Measurements from ENCODE around the gene CBX2. TPM values are rescaled to one million over a fixed set of nuclear protein-coding genes. Genes with fewer than 3 reads are reported as not detected.

The CBX2 gene
- total and polyA plus RNA-seq, 8 donors, result 2.6 to 33.8 (median 24.7) TPM

DNA sequence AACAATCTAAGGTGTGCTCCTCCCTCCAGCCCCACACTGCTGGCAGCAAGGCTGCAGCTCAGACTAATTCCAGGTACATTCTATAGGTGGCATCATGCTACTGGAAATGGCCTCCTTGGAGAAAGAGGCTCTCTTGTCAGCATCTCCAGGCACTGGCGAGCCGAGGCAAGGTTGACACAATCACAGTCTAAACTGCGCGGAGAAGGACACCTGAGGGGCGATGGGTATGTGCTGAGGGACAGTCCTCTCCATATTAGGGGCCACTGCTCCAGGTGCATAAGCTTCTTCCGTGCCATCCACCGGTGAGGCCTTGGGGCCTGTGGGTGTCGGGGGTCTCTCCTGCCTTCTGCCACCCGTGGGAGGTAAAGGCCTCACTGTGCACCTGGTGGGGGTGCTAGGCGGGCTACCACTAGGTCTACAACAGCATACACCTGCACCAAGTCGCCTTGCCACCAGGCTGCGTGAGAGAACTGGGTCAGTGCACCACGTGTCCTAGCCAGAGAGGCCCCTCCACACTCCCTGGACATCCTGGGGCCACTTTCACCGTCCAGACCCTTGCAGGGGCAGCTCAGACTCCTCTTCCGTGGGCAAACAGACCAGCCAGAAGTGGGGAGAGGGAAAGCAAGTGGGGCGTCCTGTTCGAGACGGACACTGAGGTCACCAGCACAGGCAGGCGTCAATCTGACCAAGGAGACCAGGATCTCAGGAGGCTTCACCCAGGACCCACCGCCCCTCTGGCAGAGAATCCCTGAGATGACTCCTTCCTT is 31.0 kb downstream of the CBX2 start:
- DNase-seq (no peak), ATAC-seq (peak; percentile 79)
- Histone ChIP-seq H3K9me3 (no peaks in the 10 kb centered on the region), H3K27me3 (peaks cover 85 to 100% of the 10 kb centered on the region in 2 donors), H3K4me1 (peaks cover 24 to 54% of the 10 kb centered on the region in 2 donors), H3K4me3 (no peak overlapping the region), H3K27ac (no peak overlapping the region), H3K36me3 (no peaks in the 10 kb centered on the region)
- intact Hi-C loops (cut with DNase I), result loop anchor here in 1 of 2 donors (5.0 kb wide), 1 partner anchor 33 kb away; no protein-coding TSS in a partner anchor
- TF ChIP-seq, protein P1, sequence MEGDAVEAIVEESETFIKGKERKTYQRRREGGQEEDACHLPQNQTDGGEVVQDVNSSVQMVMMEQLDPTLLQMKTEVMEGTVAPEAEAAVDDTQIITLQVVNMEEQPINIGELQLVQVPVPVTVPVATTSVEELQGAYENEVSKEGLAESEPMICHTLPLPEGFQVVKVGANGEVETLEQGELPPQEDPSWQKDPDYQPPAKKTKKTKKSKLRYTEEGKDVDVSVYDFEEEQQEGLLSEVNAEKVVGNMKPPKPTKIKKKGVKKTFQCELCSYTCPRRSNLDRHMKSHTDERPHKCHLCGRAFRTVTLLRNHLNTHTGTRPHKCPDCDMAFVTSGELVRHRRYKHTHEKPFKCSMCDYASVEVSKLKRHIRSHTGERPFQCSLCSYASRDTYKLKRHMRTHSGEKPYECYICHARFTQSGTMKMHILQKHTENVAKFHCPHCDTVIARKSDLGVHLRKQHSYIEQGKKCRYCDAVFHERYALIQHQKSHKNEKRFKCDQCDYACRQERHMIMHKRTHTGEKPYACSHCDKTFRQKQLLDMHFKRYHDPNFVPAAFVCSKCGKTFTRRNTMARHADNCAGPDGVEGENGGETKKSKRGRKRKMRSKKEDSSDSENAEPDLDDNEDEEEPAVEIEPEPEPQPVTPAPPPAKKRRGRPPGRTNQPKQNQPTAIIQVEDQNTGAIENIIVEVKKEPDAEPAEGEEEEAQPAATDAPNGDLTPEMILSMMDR (IDR thresholded peaks at IDR 0.05), result peak; percentile 14 to 20

DNA sequence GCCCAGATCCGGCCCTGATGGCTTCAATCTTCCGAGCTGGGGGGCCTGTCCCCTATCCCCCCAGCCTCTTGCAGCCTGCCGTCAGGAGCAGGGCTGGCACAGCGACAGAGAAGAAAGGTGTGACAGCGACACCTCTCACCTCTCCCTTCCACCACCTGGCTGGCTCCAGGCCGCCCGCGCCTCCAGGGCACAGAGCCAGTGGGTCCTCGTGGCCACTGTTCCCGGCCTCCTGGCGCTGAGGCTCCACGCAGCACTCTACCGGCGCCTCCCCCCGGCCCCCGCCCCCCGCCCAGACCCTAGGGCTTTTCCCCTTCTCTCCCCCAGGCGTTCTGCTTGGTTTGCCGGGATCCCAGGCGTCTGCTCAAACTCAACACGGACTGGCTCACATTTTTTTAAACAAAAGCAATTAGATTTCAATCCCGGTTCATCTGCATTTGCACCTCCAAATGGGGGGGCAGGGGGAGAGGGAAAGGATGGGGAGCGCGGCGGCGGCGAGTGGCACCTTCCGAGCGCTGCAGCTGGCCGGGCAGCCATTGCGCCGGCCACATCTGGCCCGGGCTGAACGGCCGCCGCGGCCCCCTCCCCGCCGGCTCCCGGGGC is 31.7 kb downstream of the CBX2 start:
- DNase-seq, result no peak
- intact Hi-C loops (cut with DNase I), result loop anchor here in 1 of 2 donors (5.0 kb wide), 1 partner anchor 33 kb away; no protein-coding TSS in a partner anchor

DNA sequence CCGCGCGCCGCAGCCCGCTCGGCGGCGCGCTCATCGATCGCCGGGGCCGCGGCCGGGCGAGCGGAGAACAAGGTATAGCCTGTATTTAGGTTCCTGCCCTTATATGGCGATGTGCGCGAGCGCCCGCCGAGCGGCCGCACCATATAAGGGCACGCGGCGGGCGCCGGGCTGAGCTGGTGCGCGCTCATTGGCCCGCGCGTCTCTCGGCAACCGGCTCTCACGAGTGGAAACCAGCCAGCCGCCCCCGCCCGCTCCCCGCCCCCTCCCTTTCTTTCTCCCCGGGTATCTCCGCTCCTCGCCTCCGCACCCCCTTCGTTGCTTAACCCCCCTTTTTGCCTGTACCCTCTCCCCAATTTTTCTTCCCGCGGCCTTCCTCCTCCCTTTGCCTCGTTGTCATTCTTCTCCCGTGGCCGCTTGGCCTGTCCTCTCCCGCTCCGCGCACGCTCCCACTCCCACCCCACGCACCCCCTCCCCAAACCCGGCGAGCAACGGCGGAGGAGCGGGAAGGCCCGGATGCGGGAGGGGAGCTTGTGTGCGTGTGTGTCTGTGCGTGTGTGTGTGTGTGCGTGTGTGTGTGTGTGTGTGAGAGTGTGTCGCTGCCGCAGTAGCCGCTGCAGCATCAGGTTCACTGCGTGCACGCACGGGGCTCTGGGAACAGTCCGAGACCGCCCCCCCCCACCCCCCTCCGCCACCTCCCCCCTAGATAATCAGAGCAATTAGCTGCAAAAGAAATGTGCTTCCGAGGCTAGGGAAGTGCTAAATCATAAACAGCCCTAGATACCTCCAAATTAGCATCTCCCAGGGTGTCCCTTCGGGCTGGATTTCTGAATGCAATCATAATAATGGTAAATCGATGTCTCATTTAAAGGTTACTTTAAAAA is 32.4 kb downstream of the CBX2 start:
- ATAC-seq, result peak; percentile 70
- Histone ChIP-seq H3K9me3 (no peaks in the 10 kb centered on the region), H3K27me3 (peaks cover 84 to 100% of the 10 kb centered on the region in 2 donors), H3K27ac (no peak overlapping the region), H3K4me3 (peak overlapping the region in 1 of 2 donors; percentile 21), H3K4me1 (peaks cover 35 to 55% of the 10 kb centered on the region in 2 donors), H3K36me3 (no peaks in the 10 kb centered on the region)
- TF ChIP-seq, protein P1 (IDR thresholded peaks at IDR 0.05), result no peak
- DNase-seq, result peak in 3 of 4 donors; percentile 82 to 93 (median 86)
- intact Hi-C loops (cut with DNase I), result no loop called here

More for the DNA sequence above, 31.7 kb downstream of the CBX2 start:
- no peaks in the 10 kb centered on the region for H3K9me3 ChIP-seq
- peak; percentile 12 for ATAC-seq
- no peak overlapping the region for H3K27ac ChIP-seq
- no peak overlapping the region for H3K4me3 ChIP-seq
- TF ChIP-seq, protein P1 (IDR thresholded peaks at IDR 0.05), result no peak
- H3K4me1 ChIP-seq, result peaks cover 28 to 54% of the 10 kb centered on the region in 2 donors
- H3K27me3 ChIP-seq, result peaks cover 84 to 100% of the 10 kb centered on the region in 2 donors
- H3K36me3 ChIP-seq, result no peaks in the 10 kb centered on the region

DNA sequence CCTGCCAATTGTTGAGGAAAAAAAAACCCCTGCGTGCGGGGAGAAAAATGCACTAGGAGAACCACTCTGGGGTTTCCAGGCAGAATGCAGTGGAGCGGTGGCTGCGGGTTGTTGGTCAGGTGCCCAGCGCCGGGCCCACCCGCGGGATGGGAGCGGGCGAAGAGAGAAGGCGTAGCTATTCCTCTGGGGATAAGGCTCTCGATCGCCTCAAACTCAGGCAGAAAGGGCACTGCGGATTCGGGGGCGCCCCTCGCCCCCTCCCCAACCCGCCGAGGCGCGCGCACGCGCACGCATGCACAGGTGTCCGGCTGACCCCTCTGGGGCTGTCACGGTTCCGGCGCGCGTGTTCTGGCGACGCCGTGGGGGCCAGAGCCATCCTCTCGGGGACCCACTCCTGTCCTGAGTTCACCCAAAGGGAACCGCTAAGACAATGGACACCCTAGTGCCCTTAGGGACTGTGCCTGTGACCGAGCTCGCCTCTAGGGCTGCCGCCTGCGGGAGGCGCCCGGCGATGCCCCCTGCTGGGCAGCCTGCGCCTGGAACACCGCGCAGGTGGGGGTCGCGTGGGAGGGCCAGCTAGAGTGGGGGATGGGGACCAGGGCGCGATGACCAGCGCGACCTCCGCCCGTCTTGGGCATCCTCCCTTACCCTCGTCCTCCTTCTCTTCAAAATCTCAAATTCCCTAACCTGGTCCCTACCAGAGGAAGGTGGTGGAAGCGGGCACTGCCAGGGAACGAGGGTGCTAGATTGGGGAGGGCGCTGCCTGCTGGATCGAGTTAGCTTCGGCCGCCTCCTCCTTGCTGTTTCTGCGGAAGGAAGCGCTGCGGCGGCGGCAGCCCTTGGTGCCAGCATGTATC is 33.3 kb downstream of the CBX2 start:
- TF ChIP-seq, protein P1 (IDR thresholded peaks at IDR 0.05), result peak; percentile 29 to 54
- H3K4me1 ChIP-seq, result peaks cover 36 to 59% of the 10 kb centered on the region in 2 donors
- no peak overlapping the region for H3K4me3 ChIP-seq
- DNase-seq (peak in 2 of 4 donors; percentile 36 to 81), ATAC-seq (peak; percentile 50)
- no peak overlapping the region for H3K27ac ChIP-seq
- H3K27me3 ChIP-seq, result peaks cover 85 to 100% of the 10 kb centered on the region in 2 donors
- no peaks in the 10 kb centered on the region for H3K9me3 ChIP-seq
- H3K36me3 ChIP-seq, result no peaks in the 10 kb centered on the region
- intact Hi-C loops (cut with DNase I), result no loop called here

All from left lung (tissue), 10 donors.